ENCODE data around the gene FSD1L.
"Not testable (repeated sequence)": the region's sequence is repeated elsewhere in the genome, so short reads cannot be mapped to it uniquely, and the experiment has no call there.

GRCh38 chr9:105579952-105580351, 132.1 kb downstream of the FSD1L start:
- TF ChIP-seq EZH2 (IDR thresholded peaks at IDR 0.05; ENCODE audit: low read depth), result not testable (repeated sequence)
- TF ChIP-seq, protein P1, sequence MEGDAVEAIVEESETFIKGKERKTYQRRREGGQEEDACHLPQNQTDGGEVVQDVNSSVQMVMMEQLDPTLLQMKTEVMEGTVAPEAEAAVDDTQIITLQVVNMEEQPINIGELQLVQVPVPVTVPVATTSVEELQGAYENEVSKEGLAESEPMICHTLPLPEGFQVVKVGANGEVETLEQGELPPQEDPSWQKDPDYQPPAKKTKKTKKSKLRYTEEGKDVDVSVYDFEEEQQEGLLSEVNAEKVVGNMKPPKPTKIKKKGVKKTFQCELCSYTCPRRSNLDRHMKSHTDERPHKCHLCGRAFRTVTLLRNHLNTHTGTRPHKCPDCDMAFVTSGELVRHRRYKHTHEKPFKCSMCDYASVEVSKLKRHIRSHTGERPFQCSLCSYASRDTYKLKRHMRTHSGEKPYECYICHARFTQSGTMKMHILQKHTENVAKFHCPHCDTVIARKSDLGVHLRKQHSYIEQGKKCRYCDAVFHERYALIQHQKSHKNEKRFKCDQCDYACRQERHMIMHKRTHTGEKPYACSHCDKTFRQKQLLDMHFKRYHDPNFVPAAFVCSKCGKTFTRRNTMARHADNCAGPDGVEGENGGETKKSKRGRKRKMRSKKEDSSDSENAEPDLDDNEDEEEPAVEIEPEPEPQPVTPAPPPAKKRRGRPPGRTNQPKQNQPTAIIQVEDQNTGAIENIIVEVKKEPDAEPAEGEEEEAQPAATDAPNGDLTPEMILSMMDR (conservative IDR thresholded peaks at IDR 0.05), result not testable (repeated sequence)

Data from PC-9 (cell line).